Cardiac muscle cell (in vitro differentiated cells and primary cell): Measurements from ENCODE around the gene FEM1B. TPM values are rescaled to one million over a fixed set of nuclear protein-coding genes. Genes with fewer than 3 reads are reported as not detected.
A peak's percentile ranks its signal among the peaks of the same experiment; 100 is the strongest.

Experiments used
- DNase-seq, 2 donors: peaks; one replicate each; pipeline versions ENCODE4 v3.0.0 to v3.0.0-alpha.2; 2010 to 2017; ENCODE audit warnings: low read depth in 1 of 2, low spot score in 1 of 2
- H3K27ac ChIP-seq: fragments of 200-600 bp; sonication (generic); 2 replicates; pipeline ENCODE4 v1.5.1; 2016
- H3K27me3 ChIP-seq: fragments of 200-600 bp; sonication (generic); 2 replicates; pipeline ENCODE4 v1.6.0; 2016; ENCODE audit warnings: control low read depth
- H3K36me3 ChIP-seq: fragments of 200-600 bp; sonication (generic); 2 replicates; pipeline ENCODE4 v1.5.1; 2016; ENCODE audit warnings: control low read depth
- H3K4me1 ChIP-seq: fragments of 200-600 bp; sonication (generic); 2 replicates; pipeline ENCODE4 v1.8.1; 2017; ENCODE audit warnings: low read depth, mild to moderate bottlenecking, mixed run types
- H3K4me3 ChIP-seq: fragments of 200-600 bp; sonication (generic); 2 replicates; pipeline ENCODE4 v1.5.1; 2016; ENCODE audit warnings: mild to moderate bottlenecking
- H3K9me3 ChIP-seq: fragments of 200-600 bp; sonication (generic); 2 replicates; pipeline ENCODE4 v1.5.1; 2017; ENCODE audit warnings: low read depth, mild to moderate bottlenecking, control low read depth
- polyA plus RNA-seq: library from polyadenylated mRNA; unstranded; fragments of >200 nt; fragmentation: Nextera tagmentation; extraction: Ambion mirVana; gene quantifications from 2 replicates; pipeline ENCODE4 v1.2.1, GENCODE V29; 2016
- total RNA-seq: library from RNA; depleted of rRNA; stranded (reverse); fragments of >200 nt; gene quantifications from 2 replicates; pipeline ENCODE4 v1.2.3, GENCODE V29; 2016
- TF ChIP-seq, protein P1 (sequence below): IDR thresholded peaks from 2 replicates; pipeline ENCODE4 v1.5.1; 2012; ENCODE audit warnings: low read depth, mild to moderate bottlenecking, low read length

FEM1B gene
- total and polyA plus RNA-seq, 2 experiments from 2014 or later = 23.0 to 59.7 TPM

DNA sequence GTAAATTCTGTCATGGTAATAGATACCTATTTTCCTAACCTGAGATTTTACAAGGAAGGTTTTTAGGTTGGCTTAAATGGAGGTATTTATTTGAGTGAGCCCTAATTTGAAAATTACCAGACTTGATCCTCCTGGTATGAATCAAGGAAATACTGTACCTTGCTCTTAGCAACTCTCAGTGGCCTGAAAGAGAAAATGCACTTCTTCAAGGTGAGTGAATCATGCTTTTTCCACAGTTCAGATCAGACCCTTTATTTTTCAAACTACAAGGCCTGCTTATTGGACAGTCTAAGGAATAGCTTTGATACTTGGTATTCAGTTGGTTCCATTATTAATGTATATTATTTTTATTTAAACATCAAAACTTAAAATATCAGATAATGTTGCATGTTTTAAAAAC lies 15.4 kb downstream of the FEM1B start:
- Histone ChIP-seq H3K27ac (no peak overlapping the region), H3K4me1 (no peaks in the 10 kb centered on the region)

DNA sequence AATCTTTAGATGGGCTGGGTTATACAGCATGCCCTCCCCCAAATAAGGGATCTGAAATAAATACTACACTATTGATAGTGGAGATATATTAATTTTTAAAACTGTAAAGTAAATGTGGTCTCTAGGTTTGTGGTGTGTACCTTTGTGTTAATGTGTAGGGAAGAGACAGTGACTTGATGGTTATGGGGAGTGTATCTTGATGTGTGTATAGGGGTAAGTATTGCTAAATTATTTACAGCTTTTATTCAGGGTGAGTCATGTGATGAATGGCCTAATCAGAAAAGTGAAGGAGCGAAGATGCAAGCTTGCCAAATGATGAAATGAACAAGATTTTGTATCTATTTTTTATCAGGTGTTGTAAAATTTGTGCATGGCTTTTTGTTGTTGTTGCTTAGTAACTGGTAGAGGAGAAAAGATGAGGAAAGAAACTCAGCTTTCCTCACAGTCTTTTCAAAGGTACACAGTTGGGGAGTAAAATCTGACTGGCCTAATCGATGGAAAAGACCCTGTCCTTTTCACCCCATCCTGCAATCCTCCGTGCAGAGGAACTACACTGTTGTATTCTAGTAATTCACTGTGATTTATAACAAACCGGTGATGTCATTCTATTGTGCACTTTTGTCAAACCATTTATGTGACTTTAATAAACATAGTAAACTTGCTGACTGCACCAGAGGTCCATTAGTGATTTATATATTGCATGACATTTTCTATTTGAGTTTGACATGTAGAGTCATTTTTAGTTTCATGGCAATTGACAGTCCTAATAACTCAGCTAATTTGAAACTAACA lies 17.7 kb downstream of the FEM1B start:
- Histone ChIP-seq H3K27me3 (no peaks in the 10 kb centered on the region), H3K27ac (no peak overlapping the region), H3K4me3 (no peak overlapping the region), H3K36me3 (peaks cover 15% of the 10 kb centered on the region), H3K4me1 (no peaks in the 10 kb centered on the region), H3K9me3 (no peaks in the 10 kb centered on the region)
- DNase-seq = no peak
- TF ChIP-seq, protein P1, sequence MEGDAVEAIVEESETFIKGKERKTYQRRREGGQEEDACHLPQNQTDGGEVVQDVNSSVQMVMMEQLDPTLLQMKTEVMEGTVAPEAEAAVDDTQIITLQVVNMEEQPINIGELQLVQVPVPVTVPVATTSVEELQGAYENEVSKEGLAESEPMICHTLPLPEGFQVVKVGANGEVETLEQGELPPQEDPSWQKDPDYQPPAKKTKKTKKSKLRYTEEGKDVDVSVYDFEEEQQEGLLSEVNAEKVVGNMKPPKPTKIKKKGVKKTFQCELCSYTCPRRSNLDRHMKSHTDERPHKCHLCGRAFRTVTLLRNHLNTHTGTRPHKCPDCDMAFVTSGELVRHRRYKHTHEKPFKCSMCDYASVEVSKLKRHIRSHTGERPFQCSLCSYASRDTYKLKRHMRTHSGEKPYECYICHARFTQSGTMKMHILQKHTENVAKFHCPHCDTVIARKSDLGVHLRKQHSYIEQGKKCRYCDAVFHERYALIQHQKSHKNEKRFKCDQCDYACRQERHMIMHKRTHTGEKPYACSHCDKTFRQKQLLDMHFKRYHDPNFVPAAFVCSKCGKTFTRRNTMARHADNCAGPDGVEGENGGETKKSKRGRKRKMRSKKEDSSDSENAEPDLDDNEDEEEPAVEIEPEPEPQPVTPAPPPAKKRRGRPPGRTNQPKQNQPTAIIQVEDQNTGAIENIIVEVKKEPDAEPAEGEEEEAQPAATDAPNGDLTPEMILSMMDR = no peak

More for the DNA sequence above, 15.4 kb downstream of the FEM1B start:
- H3K9me3 ChIP-seq = no peaks in the 10 kb centered on the region
- no peak overlapping the region for H3K4me3 ChIP-seq
- no peak for DNase-seq
- peaks cover 21% of the 10 kb centered on the region for H3K36me3 ChIP-seq
- TF ChIP-seq, protein P1 = no peak
- H3K27me3 ChIP-seq = no peaks in the 10 kb centered on the region

DNA sequence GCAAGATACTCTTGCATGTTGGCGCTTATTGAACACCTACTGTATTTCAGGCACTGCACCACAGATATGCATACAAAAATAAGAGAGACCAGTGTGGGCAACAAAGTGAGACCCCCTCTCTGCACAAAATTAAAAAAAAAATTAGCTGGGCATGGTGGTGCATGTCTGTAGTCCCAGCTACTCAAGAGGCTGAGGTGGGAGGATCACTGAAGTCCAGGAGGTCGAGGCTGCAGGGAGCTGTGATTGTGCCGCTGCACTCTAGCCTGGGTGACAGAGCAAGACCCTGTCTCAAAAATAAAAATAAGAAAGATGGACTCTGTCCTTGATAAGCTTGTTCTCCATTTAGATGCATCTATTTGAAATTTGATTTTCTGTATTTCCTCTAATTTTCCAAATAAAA lies 20.8 kb downstream of the FEM1B start:
- DNase-seq = no peak
- H3K36me3 ChIP-seq = no peaks in the 10 kb centered on the region
- no peaks in the 10 kb centered on the region for H3K9me3 ChIP-seq
- H3K27me3 ChIP-seq = no peaks in the 10 kb centered on the region
- no peak overlapping the region for H3K4me3 ChIP-seq
- TF ChIP-seq, protein P1 = no peak
- no peaks in the 10 kb centered on the region for H3K4me1 ChIP-seq
- no peak overlapping the region for H3K27ac ChIP-seq

DNA sequence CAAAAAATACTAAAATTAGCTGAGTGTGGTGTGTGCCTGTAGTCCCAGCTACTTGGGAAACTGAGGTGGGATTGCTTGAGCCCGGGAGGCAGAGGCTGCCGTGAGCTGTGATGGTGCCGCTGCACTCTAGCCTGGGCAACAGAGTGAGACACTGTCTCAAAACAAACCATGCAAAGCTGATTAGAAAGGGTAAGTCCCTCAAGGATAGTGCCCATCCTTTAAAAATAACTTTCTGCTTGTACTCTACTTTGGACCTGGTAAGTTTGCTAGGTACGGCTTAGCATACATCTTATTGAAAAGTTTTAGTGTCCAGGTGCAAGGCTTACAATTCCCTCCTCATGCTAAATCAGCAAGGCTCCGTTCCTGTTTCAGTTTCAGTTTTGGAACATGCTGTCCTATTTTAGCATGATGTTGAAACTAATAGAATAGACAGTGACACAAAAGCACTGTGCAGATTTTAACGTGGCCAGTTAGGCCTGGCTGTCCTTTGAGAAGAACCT lies 21.4 kb downstream of the FEM1B start:
- DNase-seq = no peak
- no peaks in the 10 kb centered on the region for H3K27me3 ChIP-seq
- TF ChIP-seq, protein P1 = no peak
- no peaks in the 10 kb centered on the region for H3K36me3 ChIP-seq
- no peaks in the 10 kb centered on the region for H3K9me3 ChIP-seq
- no peak overlapping the region for H3K4me3 ChIP-seq
- H3K27ac ChIP-seq = no peak overlapping the region
- no peaks in the 10 kb centered on the region for H3K4me1 ChIP-seq

DNA sequence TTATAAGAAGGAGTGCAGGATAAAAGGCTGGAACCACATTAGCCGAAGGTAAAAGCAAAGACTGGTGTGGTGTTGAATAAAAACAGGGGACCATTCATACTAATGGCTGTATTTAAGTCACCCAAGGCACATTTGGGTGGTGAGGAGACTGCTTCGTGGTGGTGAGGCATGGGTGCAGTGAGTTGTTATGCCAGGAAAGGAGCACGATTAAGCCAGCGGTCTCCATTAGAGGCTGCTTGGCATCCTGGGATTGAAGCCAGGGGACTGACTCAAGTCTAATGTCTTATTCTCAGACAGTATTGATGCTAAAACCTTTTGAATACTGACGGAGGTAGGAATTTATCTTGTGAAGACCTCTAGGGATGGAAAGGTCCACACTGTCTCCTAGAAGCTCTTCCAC lies 21.9 kb downstream of the FEM1B start:
- H3K27ac ChIP-seq = peak overlapping the region; percentile 17
- H3K4me3 ChIP-seq = no peak overlapping the region
- no peaks in the 10 kb centered on the region for H3K27me3 ChIP-seq
- no peaks in the 10 kb centered on the region for H3K36me3 ChIP-seq
- H3K9me3 ChIP-seq = no peaks in the 10 kb centered on the region
- peaks cover 1% of the 10 kb centered on the region for H3K4me1 ChIP-seq
- TF ChIP-seq, protein P1 = no peak
- DNase-seq = no peak
